Activated CD4-positive, alpha-beta T cell treated with anti-CD3 and anti-CD28 coated beads, Interleukin-2, amount 50 U/mL, for 16 hours (primary cell): ENCODE measurements around the gene ALLC.
"Not testable (repeated sequence)": the region's sequence is repeated elsewhere in the genome, so short reads cannot be mapped to it uniquely, and the experiment has no call there.

ENCODE experiments used
- DNase-seq: peaks from one replicate; pipeline ENCODE4 v3.0.0-alpha.2; 2020

Gene ALLC

GRCh38 chr2:3657881-3658280 is at the start of gene ALLC:
Gene ALLC, plus strand, starts transcription at chr2:3658200. Its CDS starts 12,958 bp downstream, at chr2:3671158.
- no peak for DNase-seq

GRCh38 chr2:3608373-3609278 is 49.4 kb upstream of the ALLC start:
- DNase-seq = no peak

DNA sequence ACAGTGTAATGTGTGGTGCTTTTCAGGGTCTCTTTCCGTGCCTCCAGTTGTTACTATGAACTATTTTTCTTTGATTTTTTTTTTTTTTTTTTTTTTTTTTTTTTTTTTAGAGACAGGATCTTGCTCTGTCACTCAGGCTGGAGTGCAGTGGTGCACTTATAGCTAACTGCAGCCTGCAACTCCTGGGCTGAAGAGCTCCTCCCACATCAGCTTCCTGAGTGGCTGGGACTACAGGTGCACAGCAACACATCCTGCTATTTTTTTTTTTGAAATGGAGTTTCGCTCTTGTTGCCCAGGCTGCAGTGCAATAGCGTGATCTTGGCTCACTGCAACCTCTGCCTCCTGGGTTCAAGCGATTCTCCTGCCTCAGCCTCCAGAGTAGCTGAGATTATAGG is 48.7 kb upstream of the ALLC start:
- not testable (repeated sequence) for DNase-seq

DNA sequence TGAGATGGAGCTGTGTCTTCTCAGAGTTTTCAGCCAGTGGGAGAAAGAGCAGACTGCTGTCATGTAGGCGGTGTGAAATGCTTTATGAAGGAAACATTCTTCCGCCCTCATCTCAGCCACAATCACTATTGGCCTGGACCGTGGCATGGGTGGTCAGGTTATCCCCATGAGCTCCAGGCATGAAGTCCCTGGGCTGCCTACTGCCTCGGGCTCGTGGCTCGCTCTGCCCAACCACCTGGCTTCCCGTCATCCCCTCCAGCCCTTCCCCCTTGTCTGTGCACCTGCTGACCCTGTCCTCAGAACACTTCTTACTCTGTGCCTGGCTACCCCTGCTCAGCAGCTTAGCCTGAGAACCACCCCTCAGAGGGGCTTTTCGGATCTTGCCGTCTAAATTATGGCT is 47.6 kb upstream of the ALLC start:
- DNase-seq = no peak

DNA sequence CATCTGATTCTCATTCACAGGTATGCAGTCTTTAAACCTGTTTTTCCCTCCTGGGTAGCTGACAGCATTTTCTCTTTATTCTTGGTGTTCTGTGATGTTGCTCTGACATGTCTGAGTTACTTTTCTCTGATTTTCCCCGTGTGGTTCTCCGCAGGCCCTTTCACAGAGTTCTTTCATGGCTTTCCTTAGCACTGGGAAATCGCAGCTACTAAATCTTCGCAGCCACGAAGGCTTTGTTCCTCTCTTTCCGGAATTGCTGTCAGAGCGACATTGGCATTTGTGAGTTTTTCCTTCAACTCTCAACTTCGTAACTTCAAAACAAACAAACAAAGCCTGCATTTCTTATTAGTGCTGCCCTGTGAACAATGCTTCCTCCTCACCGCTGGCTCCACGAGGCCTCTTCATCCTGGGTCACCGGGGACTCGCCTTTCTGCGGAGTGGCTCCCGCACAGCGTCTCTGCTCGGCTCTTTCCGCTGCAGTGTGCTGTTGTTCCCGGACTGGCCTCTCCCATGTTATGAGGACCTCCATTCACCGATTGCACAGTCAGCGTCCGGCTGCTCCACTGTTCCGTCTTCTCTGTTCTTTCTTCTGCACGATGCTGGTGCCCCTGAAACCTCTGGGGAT is 47.0 kb upstream of the ALLC start:
- no peak for DNase-seq

GRCh38 chr2:3611589-3611988 is 46.4 kb upstream of the ALLC start:
- DNase-seq = no peak

DNA sequence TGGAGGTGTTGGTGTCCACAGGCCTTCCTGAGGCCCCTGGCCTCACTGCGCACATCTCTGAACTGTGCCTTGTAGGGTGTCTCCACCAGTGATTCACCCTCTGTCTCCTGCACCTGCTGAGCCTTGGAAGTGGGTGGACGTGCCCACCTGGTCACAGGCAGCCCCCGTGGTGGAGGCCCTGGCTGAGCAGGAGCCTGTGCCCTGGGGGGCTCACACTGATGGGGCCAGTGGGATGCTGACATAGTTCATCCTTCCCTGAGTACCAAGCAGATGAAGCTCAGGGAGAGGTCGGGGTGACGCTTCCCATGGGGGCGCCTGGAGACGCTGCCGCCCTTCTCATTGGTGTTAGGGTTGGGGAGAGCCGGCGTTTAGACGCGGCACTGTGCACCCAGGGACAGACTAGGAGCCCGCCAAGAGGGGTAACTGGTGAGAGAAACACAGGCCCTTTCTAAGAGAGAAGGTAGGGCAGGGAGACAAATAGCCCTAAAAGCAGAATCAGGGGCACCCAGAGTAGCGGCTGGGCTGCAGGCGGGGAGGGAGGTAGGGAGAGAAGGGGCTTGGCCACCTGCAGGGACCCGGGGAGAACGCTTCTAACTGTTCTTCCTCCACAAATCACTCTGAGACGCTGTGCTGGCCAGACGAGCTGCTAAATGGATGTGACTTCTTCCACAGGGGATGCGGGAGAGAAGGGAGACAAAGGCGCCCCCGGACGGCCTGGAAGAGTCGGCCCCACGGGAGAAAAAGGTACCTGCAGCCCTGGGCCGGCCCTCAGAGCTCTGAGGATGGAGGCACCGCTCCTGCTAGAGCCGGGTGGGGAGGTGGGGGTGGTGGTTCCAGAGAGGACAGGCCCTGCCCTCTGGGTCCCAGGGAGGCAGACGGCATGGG is 45.1 kb upstream of the ALLC start:
- DNase-seq = no peak

DNA sequence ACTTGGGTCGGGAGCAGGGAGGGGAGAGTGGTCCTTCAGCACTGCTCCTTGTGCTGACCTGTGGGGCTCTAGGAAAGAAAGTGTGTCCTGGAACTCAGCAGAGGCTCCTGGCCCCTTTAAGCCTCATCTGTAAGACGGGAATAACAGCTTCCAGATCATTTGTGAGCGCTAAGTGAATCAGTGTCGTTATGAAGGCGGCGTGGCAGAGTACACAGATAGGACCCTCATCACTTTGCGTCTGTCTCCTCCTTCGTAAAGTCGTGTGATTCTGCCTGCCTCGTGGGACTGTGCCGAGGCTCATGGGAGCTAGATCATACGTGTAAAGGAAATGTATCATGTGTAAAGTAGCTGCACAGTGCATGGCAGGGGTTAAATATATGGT is 44.5 kb upstream of the ALLC start:
- no peak for DNase-seq

GRCh38 chr2:3614743-3615142 is 43.3 kb upstream of the ALLC start:
- DNase-seq = not testable (repeated sequence)

GRCh38 chr2:3615541-3616200 is 42.3 kb upstream of the ALLC start:
- DNase-seq = not testable (repeated sequence)

GRCh38 chr2:3616435-3617197 is 41.4 kb upstream of the ALLC start:
- not testable (repeated sequence) for DNase-seq

GRCh38 chr2:3617198-3617890 is 40.7 kb upstream of the ALLC start:
- no peak for DNase-seq

DNA sequence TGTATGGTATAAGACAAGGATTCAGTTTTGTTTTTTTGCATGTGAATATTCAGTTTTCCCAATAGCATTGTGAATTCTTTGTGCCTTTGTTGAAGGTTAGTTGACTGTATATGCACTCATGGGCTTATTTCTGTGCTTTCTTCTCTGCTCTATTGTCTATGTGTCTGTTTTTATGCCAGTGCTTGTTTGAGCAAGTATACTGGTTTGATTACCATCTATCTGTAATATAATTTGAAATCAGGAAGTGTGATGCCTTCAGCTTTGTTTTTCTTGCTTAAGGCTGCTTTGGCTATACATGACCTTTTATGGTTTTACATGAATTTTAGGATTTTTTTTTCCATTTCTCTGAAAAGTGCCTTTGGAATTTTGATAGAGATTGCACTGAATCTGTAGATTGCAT is 39.6 kb upstream of the ALLC start:
- no peak for DNase-seq

GRCh38 chr2:3619033-3619432 is 39.0 kb upstream of the ALLC start:
- no peak for DNase-seq

DNA sequence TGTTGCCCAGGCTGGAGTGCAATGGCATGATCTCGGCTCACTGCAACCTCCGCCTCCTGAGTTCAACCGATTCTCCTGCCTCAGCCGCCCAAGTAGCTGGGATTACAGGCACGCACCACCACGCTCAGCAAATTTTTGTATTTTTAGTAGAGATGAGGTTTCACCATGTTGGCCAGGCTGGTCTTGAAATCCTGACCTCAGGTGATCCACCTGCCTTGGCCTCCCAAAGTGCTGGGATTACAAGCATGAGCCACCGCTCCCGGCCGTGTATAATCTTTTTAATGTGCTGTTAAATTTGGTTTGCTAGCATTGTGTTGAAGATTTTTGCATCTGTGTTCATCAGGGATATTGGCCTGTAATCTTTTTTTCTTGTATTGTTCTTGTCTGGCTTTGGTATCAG is 38.3 kb upstream of the ALLC start:
- not testable (repeated sequence) for DNase-seq

- DNase-seq = no peak
These were observed 37.2 kb upstream of the ALLC start for GRCh38 chr2:3620834-3621233.

DNA sequence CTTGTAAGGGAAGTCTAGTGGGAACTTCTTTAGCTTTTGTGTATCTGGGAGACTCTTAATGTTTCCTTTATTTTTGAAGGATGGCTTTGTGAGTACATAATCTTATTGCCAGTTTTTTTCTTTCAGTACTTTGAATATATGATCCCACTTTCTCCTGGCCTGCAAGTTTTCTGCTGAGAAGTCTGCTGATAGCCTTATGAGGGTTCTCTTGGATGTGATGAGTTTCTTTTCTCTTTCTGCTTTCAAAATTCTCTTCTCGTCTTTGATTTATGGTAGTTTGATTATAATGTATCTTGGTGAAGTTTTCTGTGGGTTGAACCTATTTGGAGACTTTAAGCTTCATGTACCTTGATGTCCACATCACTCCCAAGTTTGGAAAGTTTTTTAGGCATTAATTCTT is 35.0 kb upstream of the ALLC start:
- no peak for DNase-seq

DNA sequence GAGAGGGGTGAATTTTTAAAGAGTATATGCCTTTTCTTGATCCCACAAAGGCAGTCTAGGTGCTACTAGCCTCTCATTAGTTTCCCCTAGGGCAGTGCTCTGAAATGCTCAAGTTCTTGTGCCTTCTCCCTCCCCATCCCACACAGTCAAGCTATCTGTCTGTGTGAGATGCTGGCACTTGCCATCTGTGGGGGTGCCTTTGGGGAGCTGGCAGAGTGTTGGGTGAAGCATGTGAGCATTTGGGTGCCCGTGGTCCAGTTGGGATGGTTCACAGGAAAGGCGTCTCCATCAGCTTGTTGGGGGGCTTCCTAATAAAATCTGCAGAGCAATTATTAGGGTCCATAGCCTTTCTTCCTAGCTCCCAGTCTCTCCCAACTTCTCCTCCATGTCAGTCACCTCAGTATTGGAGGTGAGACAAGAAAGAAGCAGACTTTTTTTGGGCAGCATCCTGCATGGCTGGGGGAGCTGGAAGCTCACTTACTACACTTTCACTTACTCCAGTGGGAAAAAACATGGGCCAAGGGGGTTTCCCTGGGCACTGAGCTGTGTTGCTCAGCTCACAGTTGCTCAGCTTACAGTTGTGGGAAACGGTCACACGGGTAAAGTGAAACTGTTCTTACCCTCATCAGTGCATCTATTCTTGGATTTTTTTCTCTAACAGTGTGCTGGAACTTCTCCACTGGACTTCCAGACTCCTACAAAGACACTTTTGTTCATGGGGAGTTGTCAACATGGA is 33.8 kb upstream of the ALLC start:
- no peak for DNase-seq

DNA sequence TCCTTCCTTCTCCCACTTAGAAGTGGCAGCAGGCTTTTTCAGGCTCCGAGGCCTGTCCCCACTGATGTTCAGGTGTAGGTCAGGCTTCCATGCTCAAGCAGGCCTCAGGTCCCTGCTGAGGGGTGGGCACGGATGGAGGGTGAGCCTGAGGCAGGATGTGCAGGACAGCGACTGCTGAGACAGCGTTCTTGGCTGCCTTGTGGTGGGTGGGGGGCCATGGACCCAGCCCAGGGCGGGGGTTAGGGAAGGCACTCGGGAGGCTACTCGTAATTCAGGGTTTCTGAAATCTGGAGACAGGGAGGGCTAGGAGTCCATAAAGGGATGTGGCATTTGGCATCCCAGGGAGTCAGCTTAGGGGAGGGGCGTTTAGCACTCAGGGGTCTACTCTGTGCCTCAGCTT is 32.8 kb upstream of the ALLC start:
- DNase-seq = no peak

- DNase-seq = no peak
These were observed 31.7 kb upstream of the ALLC start for GRCh38 chr2:3626118-3626811.
